Retina (tissue), 1 donor: ENCODE results near the gene OR52K2.
"Not testable (repeated sequence)": the region's sequence is repeated elsewhere in the genome, so short reads cannot be mapped to it uniquely, and the experiment has no call there.

ENCODE experiments used
- DNase-seq: peaks from one replicate; pipeline ENCODE4 v3.0.0-alpha.2; 2016

Gene OR52K2

GRCh38 chr11:4448995-4449394 is at the start of gene OR52K2:
Gene OR52K2 (plus strand): TSS chr11:4449295. CDS start chr11:4449340, 45 bp downstream.
- DNase-seq = no peak

DNA sequence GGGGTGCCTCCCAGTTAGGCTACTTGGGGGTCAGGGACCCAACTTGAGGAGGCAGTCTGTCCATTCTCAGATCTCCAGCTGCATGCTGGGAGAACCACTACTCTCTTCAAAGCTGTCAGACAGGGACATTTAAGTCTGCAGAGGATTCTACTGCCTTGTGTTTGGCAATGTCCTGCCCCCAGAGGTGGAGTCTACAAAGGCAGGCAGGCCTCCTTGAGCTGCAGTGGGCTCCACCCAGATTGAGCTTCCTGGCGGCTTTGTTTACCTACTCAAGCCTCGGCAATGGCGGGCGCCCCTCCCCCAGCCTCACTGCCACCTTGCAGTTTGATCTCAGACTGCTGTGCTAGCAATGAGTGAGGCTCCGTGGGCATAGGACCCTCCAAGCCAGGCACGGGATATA is 42.9 kb upstream of the OR52K2 start:
- not testable (repeated sequence) for DNase-seq

DNA sequence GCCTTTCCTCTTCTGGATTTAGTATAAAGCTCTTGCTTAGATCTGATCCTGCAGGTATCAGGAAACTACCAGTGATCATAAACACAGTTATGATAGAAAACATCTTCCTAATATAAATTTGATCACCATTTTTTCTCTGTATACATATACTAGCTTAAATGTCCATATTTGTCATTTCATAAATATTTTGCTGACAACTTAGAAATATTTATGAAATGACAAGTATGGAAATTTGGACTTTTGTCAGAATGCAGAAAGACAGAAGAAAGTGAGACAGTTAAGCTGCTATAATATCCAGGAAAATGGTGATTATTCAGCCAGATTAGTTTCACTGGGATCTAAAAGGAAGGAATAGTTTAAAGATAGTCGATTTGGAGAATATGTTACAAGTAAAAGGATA is 32.8 kb upstream of the OR52K2 start:
- no peak for DNase-seq

DNA sequence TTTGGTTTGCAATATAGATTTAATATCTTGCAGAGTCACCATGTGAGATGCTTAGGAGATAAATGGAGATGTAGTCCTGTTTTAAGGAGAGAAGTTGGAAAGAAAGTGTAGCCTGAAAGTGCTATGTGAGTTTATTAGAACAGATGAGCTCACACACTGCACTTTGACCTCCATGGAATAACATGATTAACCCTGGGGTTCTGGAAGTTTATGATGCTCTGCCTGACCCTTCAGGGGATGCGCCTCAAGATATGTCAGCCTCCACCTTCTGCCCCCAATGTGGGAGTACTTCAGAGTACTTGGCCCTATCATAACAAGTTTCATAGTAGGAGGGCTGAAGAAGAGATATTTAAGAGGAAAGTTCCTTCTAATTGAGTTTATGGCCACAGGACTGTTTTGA is 32.3 kb upstream of the OR52K2 start:
- DNase-seq = no peak

- DNase-seq = no peak
Measured at GRCh38 chr11:4418403-4418802, 30.7 kb upstream of the OR52K2 start.

DNA sequence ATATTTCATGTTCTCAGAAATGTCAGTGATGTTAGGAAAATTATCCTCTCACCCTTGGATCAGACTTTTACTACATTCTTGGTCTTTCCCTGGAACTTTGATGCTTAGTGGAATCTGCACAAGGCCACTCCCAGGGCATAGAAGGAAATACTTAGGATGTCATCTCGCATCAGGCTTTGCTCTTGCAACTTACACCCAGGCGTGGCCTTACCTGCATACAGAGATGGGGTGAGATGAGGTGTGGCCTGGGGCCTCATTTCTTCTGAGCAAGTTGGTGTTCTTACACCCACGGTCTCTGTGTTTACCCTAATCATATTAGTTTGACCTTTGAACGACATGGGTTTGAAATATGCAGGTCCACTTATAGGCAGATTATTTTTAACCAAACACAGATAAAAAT is 19.0 kb upstream of the OR52K2 start:
- no peak for DNase-seq

DNA sequence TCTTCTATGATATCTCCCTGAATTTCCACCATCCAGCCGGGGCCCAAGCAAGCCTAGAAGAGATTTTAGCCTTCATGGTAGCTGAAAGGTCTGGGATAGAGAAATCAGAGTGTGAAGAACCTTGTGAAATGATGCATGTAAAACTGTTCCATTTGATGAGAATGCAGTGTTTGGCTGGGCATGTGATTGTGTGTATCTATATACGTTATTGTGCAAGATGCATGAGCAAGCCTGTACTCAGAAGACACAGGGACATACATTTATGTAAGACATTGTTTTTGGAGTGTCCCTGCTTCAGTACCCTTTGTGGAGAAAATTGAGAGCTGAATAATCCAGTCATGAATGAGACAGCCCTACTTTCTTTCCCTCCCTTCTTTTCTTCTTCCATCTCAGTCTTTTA is 15.2 kb upstream of the OR52K2 start:
- DNase-seq = no peak

DNA sequence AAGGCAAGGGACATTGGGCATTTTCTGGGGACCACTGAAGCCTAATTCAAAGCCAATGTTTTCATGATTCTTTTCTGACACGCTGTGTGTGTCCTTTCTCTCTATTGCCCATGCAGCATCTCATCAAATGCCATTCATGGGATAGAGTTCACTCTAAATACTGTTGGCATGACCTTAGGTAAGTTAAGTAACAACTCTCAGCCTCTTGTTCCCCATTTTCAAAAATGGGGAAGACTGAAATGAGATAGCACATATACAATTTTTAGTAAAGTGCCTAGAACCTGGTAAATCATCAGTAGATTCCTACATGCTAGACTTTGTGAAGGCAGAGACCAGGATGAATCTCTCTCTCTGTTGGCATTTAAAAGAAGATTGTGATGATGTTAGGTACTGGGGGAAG is 12.7 kb upstream of the OR52K2 start:
- no peak for DNase-seq

DNA sequence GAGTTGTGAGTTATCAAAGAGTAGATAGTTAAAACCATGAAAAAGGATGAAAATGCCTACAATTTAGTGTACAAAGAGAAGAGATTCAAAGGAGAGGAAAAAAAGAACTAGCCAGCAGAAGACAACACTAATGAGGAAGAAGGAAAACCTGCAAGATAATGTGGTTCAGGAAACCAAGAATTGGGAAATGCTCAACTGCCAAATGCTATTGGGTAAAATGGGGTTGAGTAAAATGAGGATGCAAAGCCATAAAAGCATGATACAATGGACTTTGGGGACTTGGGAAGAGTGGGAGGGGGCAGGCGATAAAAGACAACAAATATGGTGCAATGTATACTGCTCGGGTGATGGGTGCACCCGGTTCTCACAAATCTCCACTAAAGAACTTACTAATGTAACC is 7.6 kb upstream of the OR52K2 start:
- no peak for DNase-seq

- DNase-seq = no peak
Measured at GRCh38 chr11:4443232-4443891, 5.7 kb upstream of the OR52K2 start.

GRCh38 chr11:4453118-4453517 is 4.0 kb downstream of the OR52K2 start:
- no peak for DNase-seq

DNA sequence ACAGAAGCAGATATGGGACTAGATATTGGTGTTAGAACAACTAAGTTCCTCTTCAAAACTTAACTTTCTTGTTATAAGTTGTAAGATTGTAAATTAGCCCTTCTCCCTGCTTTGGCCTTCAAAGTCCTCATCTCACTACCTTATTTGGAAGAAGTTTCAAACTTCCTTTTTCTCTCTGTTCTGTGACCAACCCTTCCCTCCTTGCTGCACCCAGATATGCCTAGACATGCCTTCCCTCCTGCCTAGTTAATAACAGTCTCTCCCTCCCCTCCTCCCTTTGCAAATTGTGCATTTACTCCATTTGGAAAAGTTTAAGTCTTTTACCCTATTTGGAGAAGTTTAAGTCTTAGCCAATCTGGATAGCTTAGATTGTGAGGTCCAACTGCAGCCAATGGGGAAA is 4.9 kb downstream of the OR52K2 start:
- no peak for DNase-seq

- DNase-seq = no peak
Measured at GRCh38 chr11:4455419-4455818, 6.3 kb downstream of the OR52K2 start.

DNA sequence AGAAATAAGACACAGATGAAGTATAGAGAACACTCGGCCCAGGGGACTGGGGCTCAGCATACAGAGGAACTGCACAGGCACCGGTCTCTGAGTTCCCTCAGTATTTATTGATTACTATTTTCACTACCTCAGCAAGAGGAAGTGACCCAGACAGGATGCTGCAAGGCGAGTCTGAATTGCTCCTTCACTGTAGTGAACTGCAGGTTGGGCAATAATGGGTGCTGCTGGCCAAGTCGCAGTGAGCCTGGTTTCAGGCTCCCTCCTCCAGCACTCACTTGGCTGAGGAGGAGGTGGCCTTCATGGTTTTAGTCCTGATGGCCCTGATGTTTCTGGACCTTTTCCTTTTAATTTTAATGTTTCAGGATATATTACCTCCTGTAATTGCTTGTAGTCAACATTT is 10.4 kb downstream of the OR52K2 start:
- no peak for DNase-seq

DNA sequence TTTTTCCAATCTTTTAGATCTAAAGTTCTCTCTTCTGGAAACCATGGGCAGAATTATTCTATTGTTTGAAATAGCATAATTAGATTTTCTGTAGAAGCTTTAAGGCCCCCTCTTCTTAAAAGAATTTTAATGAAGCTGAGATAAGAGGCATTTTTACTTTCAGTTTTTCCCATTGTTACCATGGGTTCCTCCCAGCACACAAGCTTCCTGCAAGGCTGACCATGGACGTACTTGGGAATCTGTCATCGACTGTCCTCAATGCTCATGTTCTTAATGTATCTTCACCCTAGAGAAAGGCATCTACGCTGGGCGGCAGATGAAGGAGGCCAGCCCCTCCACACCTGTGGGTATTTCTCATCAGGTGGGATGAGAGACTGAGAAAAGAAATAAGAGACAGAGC is 11.1 kb downstream of the OR52K2 start:
- no peak for DNase-seq

DNA sequence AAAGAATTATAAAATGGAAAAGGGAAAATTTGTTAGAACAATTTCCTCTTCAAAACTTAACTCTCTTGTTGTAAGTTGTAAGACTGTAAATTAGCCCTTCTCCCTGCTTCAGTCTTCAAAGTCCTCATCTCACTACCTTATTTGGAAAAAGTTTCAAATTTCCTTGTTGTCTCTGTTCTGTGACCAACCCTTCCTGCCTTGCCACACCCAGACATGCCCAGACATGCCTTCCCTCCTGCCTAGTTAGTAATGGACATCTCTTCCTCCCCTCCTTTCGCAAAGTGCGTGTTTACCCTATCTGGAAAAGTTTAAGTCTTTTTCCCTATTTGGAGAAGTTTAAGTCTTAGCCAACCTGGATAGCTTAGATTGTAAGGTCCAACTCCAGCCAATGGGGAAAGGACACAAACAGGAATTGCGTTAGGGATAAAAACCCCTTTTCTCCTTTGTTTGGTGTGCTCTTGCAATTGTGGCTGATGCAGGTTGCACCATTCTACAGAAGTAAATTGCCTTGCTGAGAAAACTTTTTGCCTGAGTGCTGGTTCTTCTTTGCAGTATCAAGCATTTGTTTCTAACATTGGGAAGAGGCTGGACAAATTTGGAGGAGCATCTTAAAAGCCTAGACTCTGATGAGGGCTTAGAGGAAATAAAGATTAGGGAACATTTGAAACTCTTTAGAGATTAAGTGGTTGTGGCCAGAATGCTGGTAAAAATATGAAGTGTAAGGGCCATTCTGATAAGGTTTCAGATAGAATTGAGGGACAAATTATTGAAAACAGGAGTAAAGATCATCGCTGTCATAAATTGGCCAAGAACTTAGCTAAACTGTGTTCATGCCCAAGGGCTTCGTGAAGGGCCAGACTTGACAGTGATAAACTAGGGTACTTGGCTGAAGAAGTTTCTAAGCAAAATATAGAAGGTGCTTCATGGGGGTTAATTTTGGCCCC is 15.4 kb downstream of the OR52K2 start:
- DNase-seq = no peak

DNA sequence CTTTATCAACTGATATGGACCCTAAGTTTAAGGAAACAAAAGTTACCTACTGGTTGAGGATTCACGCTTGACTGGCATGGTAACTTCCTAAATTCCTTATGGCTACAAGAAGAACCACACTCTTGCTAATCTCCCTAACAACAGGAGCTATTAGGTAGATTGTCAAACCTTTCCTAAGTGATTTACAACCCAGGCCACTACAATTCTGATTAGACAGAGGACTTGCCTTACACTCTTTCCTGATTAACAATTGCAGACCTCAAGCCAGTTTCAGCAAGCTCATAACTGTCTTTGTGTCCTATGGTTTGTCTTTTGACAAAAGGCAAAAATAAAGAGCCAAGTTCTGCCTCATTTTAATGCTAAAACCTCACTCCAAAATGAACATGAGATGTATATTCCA is 16.3 kb downstream of the OR52K2 start:
- no peak for DNase-seq

DNA sequence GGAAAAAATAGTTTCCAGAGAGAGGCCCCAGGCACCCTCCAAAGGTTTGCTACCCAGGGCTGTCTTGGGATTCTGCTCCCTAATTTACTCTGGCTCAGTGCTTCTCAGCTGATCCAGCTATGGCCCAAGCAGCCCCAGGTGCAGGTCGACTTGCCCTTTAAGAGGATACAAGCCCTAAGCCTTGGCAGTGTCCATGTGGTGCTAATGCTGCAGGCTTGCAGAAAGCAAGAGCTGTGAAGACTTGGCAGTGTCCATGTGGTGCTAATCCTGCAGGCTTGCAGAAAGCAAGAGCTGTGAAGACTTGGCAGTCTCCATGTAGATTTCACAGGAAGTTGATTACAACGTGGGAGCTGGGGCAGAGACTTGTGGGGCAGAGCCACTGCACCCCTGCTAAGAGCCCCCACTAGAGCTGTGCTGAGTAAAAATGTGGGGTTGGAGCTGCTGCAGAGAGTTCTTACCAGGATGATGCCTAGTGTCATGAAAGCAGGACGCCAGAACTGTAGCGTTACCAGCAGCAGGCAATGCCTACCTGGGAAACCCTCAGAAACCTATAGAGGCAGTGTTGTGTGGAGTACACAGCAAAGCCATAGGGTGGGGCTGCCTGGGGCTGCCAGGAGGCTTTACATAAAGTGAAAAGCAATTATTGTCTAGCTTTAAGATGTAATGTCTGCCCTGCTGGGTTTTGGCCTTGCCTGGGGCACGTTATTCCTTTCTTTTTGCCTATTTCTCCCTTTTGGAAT is 17.2 kb downstream of the OR52K2 start:
- no peak for DNase-seq

GRCh38 chr11:4466871-4467442 is 17.9 kb downstream of the OR52K2 start:
- no peak for DNase-seq

- DNase-seq = no peak
Measured at GRCh38 chr11:4467811-4468606, 18.9 kb downstream of the OR52K2 start.

GRCh38 chr11:4479644-4480043 is 30.5 kb downstream of the OR52K2 start:
- DNase-seq = no peak

GRCh38 chr11:4480577-4481239 is 31.6 kb downstream of the OR52K2 start:
- no peak for DNase-seq
